ENCODE data around the gene ZNF716. TPM values are rescaled to one million over a fixed set of nuclear protein-coding genes. Genes with fewer than 3 reads are reported as not detected.
"Not testable (repeated sequence)": the region's sequence is repeated elsewhere in the genome, so short reads cannot be mapped to it uniquely, and the experiment has no call there.

The ZNF716 gene
- total RNA-seq, result not detected
- long read RNA-seq, result 0 reads

- intact Hi-C loops (cut with DNase I), result no loop called here
Observed at GRCh38 chr7:57449904-57450303, at the start of gene ZNF716. Gene ZNF716, plus strand, starts transcription at chr7:57450177. Its CDS starts 112 bp downstream, at chr7:57450289.

GRCh38 chr7:57400531-57401155 lies 49.3 kb upstream of the ZNF716 start:
- intact Hi-C loops (cut with DNase I), result no loop called here
- DNase-seq (ENCODE audit: low spot score), result no peak

More at GRCh38 chr7:57449904-57450303, at the start of gene ZNF716:
- no peak for DNase-seq (ENCODE audit: low spot score)

GRCh38 chr7:57403051-57403450 lies 46.9 kb upstream of the ZNF716 start:
- DNase-seq (ENCODE audit: low spot score); intact Hi-C loops (cut with DNase I): not testable (repeated sequence)

- no peak for DNase-seq (ENCODE audit: low spot score)
- intact Hi-C loops (cut with DNase I), result no loop called here
Observed at GRCh38 chr7:57403601-57404342, 46.2 kb upstream of the ZNF716 start.

GRCh38 chr7:57404343-57404966 lies 45.5 kb upstream of the ZNF716 start:
- no peak for DNase-seq (ENCODE audit: low spot score)
- intact Hi-C loops (cut with DNase I), result no loop called here

- no peak for DNase-seq (ENCODE audit: low spot score)
Observed at GRCh38 chr7:57404967-57405421, 45.0 kb upstream of the ZNF716 start.

GRCh38 chr7:57407125-57407524 lies 42.9 kb upstream of the ZNF716 start:
- intact Hi-C loops (cut with DNase I), result no loop called here
- DNase-seq (ENCODE audit: low spot score), result no peak

More at GRCh38 chr7:57404967-57405421, 45.0 kb upstream of the ZNF716 start:
- intact Hi-C loops (cut with DNase I), result no loop called here

- DNase-seq (ENCODE audit: low spot score), result no peak
- intact Hi-C loops (cut with DNase I), result no loop called here
Observed at GRCh38 chr7:57412168-57412567, 37.8 kb upstream of the ZNF716 start.

- no peak for DNase-seq (ENCODE audit: low spot score)
- intact Hi-C loops (cut with DNase I), result no loop called here
Observed at GRCh38 chr7:57412618-57413017, 37.4 kb upstream of the ZNF716 start.

- intact Hi-C loops (cut with DNase I), result no loop called here
- DNase-seq (ENCODE audit: low spot score), result no peak
Observed at GRCh38 chr7:57413529-57414398, 36.2 kb upstream of the ZNF716 start.

GRCh38 chr7:57414415-57414814 lies 35.6 kb upstream of the ZNF716 start:
- DNase-seq (ENCODE audit: low spot score), result no peak
- intact Hi-C loops (cut with DNase I), result no loop called here

- intact Hi-C loops (cut with DNase I), result no loop called here
Observed at GRCh38 chr7:57414852-57415251, 35.1 kb upstream of the ZNF716 start.

GRCh38 chr7:57415326-57415725 lies 34.7 kb upstream of the ZNF716 start:
- no peak for DNase-seq (ENCODE audit: low spot score)
- intact Hi-C loops (cut with DNase I), result no loop called here

More at GRCh38 chr7:57414852-57415251, 35.1 kb upstream of the ZNF716 start:
- DNase-seq (ENCODE audit: low spot score), result no peak

GRCh38 chr7:57415730-57416129 lies 34.2 kb upstream of the ZNF716 start:
- no peak for DNase-seq (ENCODE audit: low spot score)
- intact Hi-C loops (cut with DNase I), result no loop called here

GRCh38 chr7:57416601-57417358 lies 33.2 kb upstream of the ZNF716 start:
- intact Hi-C loops (cut with DNase I), result no loop called here
- no peak for DNase-seq (ENCODE audit: low spot score)

- no peak for DNase-seq (ENCODE audit: low spot score)
- intact Hi-C loops (cut with DNase I), result no loop called here
Observed at GRCh38 chr7:57417736-57418135, 32.2 kb upstream of the ZNF716 start.

GRCh38 chr7:57423768-57424167 lies 26.2 kb upstream of the ZNF716 start:
- no peak for DNase-seq (ENCODE audit: low spot score)
- intact Hi-C loops (cut with DNase I), result no loop called here

GRCh38 chr7:57424515-57425238 lies 25.3 kb upstream of the ZNF716 start:
- no peak for DNase-seq (ENCODE audit: low spot score)
- intact Hi-C loops (cut with DNase I), result no loop called here
